ENCODE data around the gene PTRH1. TPM values are rescaled to one million over a fixed set of nuclear protein-coding genes. Genes with fewer than 3 reads are reported as not detected.

The PTRH1 gene
- total RNA-seq, 1 donor from 2014 or later, result 23.5 TPM

DNA sequence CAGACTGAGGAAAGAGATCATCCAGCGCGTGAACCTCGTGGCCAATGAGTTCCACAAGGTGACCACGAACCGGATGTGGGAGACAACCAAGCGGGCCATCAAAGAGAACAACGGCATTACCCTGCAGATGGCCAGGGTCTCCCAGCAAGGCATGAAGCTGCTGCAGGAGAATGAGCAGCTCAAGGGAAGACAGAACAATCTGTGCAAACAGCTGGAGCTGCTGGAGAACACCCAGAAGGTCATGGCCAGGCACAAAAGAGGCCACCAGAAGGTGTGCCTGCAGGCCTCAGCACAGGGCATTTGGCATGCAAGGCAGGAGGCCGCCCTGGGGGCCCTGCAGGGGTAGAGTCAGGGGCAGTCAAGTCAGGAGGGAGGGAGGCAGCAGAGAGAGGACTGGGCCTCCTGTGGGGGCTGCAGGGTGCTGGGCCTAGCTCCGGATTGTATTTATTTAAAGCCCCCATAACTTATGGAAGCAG lies 4.2 kb downstream of the PTRH1 start:
- intact Hi-C loops (cut with micrococcal nuclease), result no loop called here

DNA sequence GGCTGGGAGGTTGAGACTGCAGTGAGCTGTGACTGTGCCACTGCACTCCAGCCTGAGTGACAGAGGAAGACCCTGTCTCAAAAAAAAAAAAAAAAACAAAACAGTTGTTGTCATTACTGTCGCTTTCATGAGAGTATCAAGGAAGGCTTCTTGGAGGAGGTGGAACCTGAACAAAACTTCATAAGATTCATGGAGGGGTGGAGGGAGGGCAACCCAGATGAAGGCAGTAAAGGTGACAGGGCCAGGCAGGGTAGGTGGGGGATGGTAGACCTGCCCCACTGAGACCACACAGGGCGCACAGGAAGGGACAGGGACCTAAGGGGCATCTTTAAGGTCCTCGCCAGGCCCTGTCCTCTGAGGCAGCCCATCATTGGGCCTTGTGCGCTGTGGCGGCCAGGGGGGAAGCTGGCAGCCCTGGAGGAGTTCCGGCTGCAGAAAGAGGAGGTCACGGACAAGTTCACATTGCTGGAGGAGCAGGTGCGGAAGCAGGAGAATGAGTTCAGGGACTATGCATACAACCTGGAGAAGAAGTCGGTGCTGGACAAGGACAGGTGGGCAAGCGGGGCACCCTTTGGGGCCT lies 5.2 kb downstream of the PTRH1 start:
- H3K27ac Mint-ChIP-seq, result no peak overlapping the region
- DNase-seq (ENCODE audit: low spot score), result no peak
- no peak overlapping the region for H3K4me3 Mint-ChIP-seq
- intact Hi-C loops (cut with micrococcal nuclease), result no loop called here
- no peaks in the 10 kb centered on the region for H3K9me3 Mint-ChIP-seq
- no peaks in the 10 kb centered on the region for H3K27me3 Mint-ChIP-seq (ENCODE audit: insufficient read depth)
- H3K4me1 Mint-ChIP-seq (ENCODE audit: low read depth), result peaks cover 8% of the 10 kb centered on the region
- H3K36me3 Mint-ChIP-seq (ENCODE audit: low read depth), result no peaks in the 10 kb centered on the region

More for the DNA sequence above, 4.2 kb downstream of the PTRH1 start:
- no peak for DNase-seq (ENCODE audit: low spot score)
- Mint-ChIP-seq H3K27ac (no peak overlapping the region), H3K9me3 (no peaks in the 10 kb centered on the region), H3K36me3 (ENCODE audit: low read depth) (no peaks in the 10 kb centered on the region), H3K4me1 (ENCODE audit: low read depth) (peaks cover 17% of the 10 kb centered on the region), H3K27me3 (ENCODE audit: insufficient read depth) (peaks cover 2% of the 10 kb centered on the region), H3K4me3 (no peak overlapping the region)

DNA sequence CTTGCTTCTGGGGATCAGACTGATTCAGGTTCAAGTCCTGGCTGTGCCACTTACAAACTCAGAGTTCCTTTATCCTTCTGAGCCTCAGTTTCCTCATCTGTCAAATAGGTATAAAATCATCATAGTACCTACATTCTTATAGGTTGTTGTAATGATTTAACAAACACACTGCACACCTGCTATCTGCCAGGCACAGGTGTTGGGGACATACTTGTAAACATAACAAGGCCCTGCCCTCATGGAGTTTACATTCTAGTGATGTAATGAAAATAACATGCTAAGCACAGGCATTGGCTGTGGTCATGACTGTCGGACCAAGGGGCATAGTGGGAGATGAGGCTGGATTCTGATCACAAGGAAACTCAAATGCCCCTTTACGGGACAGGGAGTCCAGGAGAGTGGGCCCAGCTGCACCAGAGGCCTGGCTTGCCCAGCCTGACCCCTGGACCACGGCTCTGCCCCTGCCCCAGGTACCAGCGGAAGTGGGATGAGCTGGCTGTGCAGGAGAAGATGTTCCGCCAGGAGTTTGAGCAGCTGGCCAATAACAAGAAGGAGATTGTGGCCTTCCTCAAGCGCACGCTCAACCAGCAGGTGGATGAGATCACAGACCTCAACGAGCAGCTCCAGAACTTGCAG lies 6.4 kb downstream of the PTRH1 start:
- no peaks in the 10 kb centered on the region for H3K9me3 Mint-ChIP-seq
- no peaks in the 10 kb centered on the region for H3K36me3 Mint-ChIP-seq (ENCODE audit: low read depth)
- H3K4me3 Mint-ChIP-seq, result no peak overlapping the region
- no peak overlapping the region for H3K27ac Mint-ChIP-seq
- H3K4me1 Mint-ChIP-seq (ENCODE audit: low read depth), result peaks cover 7% of the 10 kb centered on the region
- intact Hi-C loops (cut with micrococcal nuclease), result no loop called here
- DNase-seq (ENCODE audit: low spot score), result no peak
- H3K27me3 Mint-ChIP-seq (ENCODE audit: insufficient read depth), result no peaks in the 10 kb centered on the region

DNA sequence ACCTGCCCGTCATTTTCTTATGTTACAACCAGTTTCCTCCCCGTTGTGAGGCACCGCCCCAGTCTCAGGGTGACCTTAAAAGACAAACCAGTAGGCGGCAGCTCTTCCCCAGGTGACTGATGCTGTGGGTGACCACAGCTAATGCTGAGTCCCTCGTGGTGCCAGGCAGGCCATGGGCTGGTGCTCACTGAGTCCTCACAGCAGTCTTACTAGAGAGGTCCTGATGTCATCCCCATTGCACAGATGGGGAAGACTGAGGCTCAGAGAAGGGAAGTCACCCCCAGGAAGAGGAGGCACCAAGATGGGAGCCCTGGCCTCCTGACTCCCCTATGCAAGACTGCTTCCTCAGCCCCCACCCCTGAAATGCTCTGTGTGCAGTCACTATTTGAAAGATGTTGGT lies 7.7 kb downstream of the PTRH1 start:
- intact Hi-C loops (cut with micrococcal nuclease), result no loop called here
- Mint-ChIP-seq H3K9me3 (no peaks in the 10 kb centered on the region), H3K36me3 (ENCODE audit: low read depth) (no peaks in the 10 kb centered on the region), H3K4me1 (ENCODE audit: low read depth) (peaks cover 7% of the 10 kb centered on the region), H3K27ac (no peak overlapping the region), H3K27me3 (ENCODE audit: insufficient read depth) (peaks cover 2% of the 10 kb centered on the region), H3K4me3 (no peak overlapping the region)
- no peak for DNase-seq (ENCODE audit: low spot score)

DNA sequence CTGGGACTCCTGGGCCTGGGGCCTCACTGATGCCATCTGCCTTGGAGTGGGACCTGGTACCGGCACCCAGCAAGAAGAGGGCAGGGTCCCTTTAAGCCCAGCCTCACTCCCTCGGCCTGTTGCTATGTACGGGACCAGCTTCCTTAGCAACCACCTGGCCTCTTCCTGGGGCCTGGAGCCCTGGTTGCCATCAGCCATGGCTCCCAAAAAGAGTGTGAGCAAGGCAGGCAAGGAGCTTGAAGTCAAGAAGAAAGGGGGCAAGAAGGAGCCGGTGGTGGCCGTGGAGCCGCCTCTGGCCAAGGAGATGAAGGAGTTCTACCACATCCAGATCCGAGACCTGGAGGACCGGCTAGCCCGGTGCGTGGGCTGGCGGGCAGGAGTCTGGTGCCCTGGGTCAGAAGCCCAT lies 8.6 kb downstream of the PTRH1 start, which contains the start of gene CFAP157:
Gene CFAP157 (plus strand): TSS at position 153 of the 406 bp plus-strand sequence. CDS start 44 bp downstream, at position 197.
- H3K36me3 Mint-ChIP-seq (ENCODE audit: low read depth), result no peaks in the 10 kb centered on the region
- intact Hi-C loops (cut with micrococcal nuclease), result no loop called here
- H3K27me3 Mint-ChIP-seq (ENCODE audit: insufficient read depth), result peaks cover 2% of the 10 kb centered on the region
- DNase-seq (ENCODE audit: low spot score), result no peak
- no peak within 1 kb of the TSS for H3K4me3 Mint-ChIP-seq
- H3K27ac Mint-ChIP-seq, result no peak within 1 kb of the TSS
- peaks cover 7% of the 10 kb centered on the region for H3K4me1 Mint-ChIP-seq (ENCODE audit: low read depth)
- no peaks in the 10 kb centered on the region for H3K9me3 Mint-ChIP-seq

DNA sequence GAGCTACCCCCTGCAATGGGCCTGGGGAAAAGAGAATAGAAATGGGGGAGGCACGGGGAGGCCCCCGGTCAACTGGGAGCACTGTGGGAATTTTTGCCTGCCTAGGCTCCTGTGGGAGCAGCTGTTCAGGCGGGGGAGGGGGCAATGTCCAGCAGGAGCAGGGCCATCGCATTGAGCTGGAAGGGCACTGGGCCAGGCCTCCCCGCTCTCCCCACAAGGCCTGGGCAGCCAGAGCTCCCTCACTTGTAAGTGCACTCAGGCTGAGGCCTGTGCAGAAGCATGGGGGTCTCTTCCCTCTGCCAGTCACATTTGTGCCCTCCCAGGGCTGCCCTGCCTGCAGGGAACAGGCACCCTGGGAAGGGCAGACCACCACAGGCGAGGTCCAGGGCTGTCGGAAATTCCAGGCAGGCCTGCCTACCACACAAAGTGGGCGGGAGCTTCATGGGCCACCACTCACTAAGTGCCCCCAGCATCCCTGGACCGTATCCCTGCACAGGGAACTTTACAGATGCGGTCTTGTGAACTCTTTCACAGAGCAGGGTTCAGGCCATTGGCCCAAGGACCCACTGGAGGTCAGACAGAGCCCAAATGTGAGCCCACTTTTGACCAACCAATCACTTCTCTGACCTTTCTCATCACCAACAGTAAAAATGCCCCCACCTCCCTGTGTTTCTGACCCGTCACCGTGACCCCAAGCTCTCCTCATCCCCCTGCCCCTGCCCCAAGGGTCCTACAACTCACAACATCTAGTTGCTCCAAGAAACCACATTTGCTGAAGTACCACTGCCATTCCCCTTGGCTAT lies 9.7 kb downstream of the PTRH1 start:
- Mint-ChIP-seq H3K27me3 (ENCODE audit: insufficient read depth) (peaks cover 2% of the 10 kb centered on the region), H3K36me3 (ENCODE audit: low read depth) (no peaks in the 10 kb centered on the region), H3K27ac (no peak overlapping the region), H3K4me3 (no peak overlapping the region), H3K9me3 (no peaks in the 10 kb centered on the region), H3K4me1 (ENCODE audit: low read depth) (no peaks in the 10 kb centered on the region)
- intact Hi-C loops (cut with micrococcal nuclease), result no loop called here
- DNase-seq (ENCODE audit: low spot score), result no peak

DNA sequence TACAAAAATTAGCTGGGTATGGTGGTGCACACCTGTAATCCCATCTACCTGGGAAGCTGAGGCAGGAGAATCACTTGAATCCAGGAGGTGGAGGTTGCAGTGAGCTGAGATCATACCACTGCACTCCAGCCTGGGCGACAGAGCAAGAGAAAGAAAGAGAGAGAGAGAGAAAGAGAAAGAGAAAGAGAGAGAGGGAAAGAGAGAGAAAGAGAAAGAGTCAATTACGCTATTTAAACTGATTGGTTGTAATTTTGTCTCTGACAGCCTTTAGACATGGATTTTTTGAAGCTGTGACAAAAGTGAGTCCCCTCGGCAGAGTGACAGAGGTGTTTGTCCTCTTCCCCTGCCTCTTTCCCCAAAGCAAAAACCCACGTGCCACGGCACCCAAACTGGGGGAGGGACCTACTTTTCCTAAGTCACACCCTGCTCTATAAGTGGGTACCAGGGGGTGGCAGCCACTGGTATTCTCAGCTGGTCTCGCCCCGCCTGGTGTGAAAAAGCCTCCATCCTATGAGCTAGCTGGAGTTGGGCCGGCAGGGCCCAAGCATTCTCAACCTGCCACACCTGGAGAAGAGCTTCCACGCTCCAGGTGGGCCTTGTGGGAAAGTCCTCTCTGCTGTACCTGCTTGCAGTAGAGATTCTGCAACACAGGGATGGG lies 12.0 kb downstream of the PTRH1 start:
- intact Hi-C loops (cut with micrococcal nuclease), result no loop called here
- Mint-ChIP-seq H3K36me3 (ENCODE audit: low read depth) (no peaks in the 10 kb centered on the region), H3K27ac (no peak overlapping the region)

DNA sequence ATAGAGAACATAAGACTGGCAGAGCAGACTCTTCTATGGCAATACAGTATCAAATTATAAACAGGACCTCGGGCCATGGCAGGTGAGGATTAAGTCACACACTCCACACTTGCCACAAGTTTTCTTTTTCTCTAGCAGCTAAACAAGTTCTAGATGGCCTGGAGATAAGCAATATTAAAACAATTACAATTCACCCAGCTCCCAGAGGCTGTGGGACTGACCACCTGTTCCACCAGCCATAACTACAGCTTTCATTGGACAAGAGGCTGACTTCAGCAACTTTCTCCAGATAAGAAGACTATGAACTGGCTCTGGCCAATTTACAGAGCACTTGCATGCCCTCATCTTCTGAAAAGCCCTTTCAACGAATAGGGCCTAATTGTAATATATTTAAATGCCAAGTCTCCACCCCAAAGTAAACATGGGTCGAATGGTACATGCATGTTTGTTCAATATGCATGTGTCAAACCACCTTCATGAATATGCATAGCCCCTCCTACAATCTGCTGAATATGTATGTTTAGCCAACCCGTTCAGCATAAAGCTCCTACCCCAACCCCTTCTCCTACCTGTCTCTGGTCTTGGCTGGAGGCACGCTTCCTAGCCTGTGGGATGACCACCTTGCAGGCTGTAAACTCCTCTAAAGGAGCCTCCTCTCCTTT lies 14.7 kb downstream of the PTRH1 start:
- H3K9me3 Mint-ChIP-seq, result no peaks in the 10 kb centered on the region
- intact Hi-C loops (cut with micrococcal nuclease), result no loop called here
- no peak overlapping the region for H3K4me3 Mint-ChIP-seq
- H3K27ac Mint-ChIP-seq, result no peak overlapping the region
- H3K4me1 Mint-ChIP-seq (ENCODE audit: low read depth), result peaks cover 15% of the 10 kb centered on the region
- DNase-seq (ENCODE audit: low spot score), result no peak
- no peaks in the 10 kb centered on the region for H3K36me3 Mint-ChIP-seq (ENCODE audit: low read depth)
- peaks cover 2% of the 10 kb centered on the region for H3K27me3 Mint-ChIP-seq (ENCODE audit: insufficient read depth)

More for the DNA sequence above, 12.0 kb downstream of the PTRH1 start:
- no peak overlapping the region for H3K4me3 Mint-ChIP-seq
- no peak for DNase-seq (ENCODE audit: low spot score)
- H3K4me1 Mint-ChIP-seq (ENCODE audit: low read depth), result peaks cover 15% of the 10 kb centered on the region
- no peaks in the 10 kb centered on the region for H3K9me3 Mint-ChIP-seq
- peaks cover 2% of the 10 kb centered on the region for H3K27me3 Mint-ChIP-seq (ENCODE audit: insufficient read depth)

DNA sequence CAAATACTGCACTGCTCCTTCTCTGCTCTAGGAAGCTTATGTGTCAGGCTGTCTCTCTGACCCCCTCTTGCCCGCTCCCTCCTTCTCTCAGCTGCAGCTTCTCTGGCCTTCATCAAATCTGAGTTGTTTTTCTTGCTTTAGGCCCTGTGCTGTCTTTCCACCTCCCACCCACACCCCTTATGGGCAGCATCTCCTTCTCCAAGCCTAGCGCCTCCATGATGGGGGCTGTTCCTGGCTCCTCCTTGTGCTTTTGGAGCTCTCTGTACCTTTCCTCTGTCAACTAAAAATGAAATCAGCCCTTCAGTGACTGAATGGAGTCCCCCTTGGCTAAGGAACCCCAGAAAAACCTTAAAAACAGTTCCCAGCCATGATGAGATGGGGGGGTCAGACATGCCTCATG lies 15.3 kb downstream of the PTRH1 start:
- intact Hi-C loops (cut with micrococcal nuclease), result no loop called here
- Mint-ChIP-seq H3K27ac (no peak overlapping the region), H3K9me3 (no peaks in the 10 kb centered on the region), H3K4me1 (ENCODE audit: low read depth) (peaks cover 15% of the 10 kb centered on the region), H3K4me3 (no peak overlapping the region), H3K36me3 (ENCODE audit: low read depth) (no peaks in the 10 kb centered on the region), H3K27me3 (ENCODE audit: insufficient read depth) (peaks cover 2% of the 10 kb centered on the region)
- DNase-seq (ENCODE audit: low spot score), result no peak

DNA sequence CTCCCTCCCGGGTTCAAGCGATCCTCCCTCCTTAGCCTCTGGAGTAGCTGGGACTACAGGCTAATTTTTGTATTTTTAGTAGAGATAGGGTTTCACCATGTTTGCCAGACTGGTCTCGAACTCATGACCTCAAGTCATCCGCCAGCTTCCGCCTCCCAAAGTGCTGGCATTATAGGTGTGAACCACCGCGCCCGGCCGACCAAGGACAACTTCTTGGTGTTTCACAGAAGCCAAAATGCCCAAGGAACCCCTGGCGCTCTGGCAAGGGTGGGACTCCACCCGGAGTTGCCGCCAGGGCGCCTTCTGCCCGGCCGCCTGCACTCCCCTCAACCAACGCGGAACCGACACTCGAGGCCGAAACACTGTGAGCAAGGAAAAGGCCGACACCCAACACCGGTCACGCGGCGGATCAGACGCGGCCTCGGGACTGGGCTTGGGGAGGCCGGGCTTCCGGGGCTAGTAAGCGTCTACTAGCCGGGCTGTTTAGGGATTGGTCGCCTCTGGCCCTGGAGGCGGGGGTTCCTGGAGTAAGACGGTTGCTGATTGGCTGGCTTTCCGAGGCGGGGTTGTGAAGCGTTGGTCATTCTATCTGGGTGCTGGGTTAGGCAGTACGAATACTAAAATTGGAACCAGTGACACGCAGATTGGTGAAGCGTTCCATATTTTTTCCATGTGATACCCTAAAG lies 16.3 kb downstream of the PTRH1 start:
- Mint-ChIP-seq H3K4me3 (peak overlapping the region; percentile 49), H3K4me1 (ENCODE audit: low read depth) (peaks cover 15% of the 10 kb centered on the region), H3K27me3 (ENCODE audit: insufficient read depth) (peaks cover 2% of the 10 kb centered on the region), H3K9me3 (no peaks in the 10 kb centered on the region), H3K27ac (peak overlapping the region; percentile 22), H3K36me3 (ENCODE audit: low read depth) (no peaks in the 10 kb centered on the region)
- peak; percentile 82 for DNase-seq (ENCODE audit: low spot score)
- intact Hi-C loops (cut with micrococcal nuclease), result loop anchor here (1.0 to 5.0 kb wide), 2 partner anchors 16 to 87 kb away; partner anchors contain the start of genes PTRH1 and STXBP1

DNA sequence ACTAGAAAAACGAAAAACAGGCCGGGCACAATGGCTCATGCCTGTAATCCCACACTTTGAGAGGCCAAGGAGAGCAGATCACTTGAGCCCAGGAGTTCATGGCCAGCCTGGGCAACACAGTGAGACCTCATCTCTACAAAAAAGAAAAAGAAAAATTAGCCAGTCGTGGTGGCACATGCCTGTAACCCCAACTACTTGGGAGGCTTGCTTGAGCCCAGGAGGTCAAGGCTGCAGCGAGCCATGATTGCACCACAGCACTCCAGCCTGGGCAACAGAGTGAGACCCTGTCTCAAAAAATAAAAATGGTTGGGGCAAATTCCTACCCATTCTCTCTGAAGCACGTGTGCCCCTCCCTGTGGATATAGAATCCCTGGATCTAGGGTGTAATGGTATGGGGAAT lies 17.1 kb downstream of the PTRH1 start:
- Mint-ChIP-seq H3K27me3 (ENCODE audit: insufficient read depth) (peaks cover 2% of the 10 kb centered on the region), H3K4me3 (no peak overlapping the region), H3K4me1 (ENCODE audit: low read depth) (peaks cover 15% of the 10 kb centered on the region), H3K9me3 (no peaks in the 10 kb centered on the region), H3K36me3 (ENCODE audit: low read depth) (no peaks in the 10 kb centered on the region), H3K27ac (no peak overlapping the region)
- no peak for DNase-seq (ENCODE audit: low spot score)
- intact Hi-C loops (cut with micrococcal nuclease), result loop anchor here (5.0 kb wide), 1 partner anchor 86 kb away; the partner anchor contains the start of gene STXBP1

DNA sequence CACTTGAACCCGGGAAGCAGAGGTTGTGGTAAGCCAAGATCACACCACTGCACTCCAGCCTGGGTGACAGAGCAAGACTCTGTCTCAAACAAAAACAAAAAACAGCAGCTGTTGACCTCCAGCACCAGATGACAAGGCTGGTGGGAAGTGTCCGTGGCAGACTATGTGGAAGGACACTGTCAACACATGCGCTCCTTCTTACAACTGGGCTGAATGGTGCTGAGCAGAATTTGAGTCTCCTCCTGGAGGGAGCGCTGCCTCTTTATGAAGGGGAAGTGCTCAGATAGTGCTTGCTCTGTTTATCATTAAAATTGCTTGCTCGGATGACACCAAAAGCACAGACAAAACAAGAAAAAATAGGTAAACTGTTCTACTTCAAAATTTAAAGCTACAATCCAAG lies 17.9 kb downstream of the PTRH1 start:
- Mint-ChIP-seq H3K27me3 (ENCODE audit: insufficient read depth) (no peaks in the 10 kb centered on the region), H3K9me3 (no peaks in the 10 kb centered on the region), H3K4me1 (ENCODE audit: low read depth) (peaks cover 15% of the 10 kb centered on the region), H3K27ac (no peak overlapping the region), H3K4me3 (no peak overlapping the region), H3K36me3 (ENCODE audit: low read depth) (no peaks in the 10 kb centered on the region)
- DNase-seq (ENCODE audit: low spot score), result no peak
- intact Hi-C loops (cut with micrococcal nuclease), result loop anchor here (5.0 kb wide), 1 partner anchor 85 kb away; the partner anchor contains the start of gene STXBP1
